GM13977 (cell line): Measurements from ENCODE around the gene MGA.

ENCODE experiments used
- DNase-seq: peaks from one replicate; pipeline ENCODE4 v3.0.0; 2012; ENCODE audit warnings: low spot score
- in situ Hi-C: fragments of 300-500 bp; cut with MboI; formaldehyde crosslinking; loops from one replicate; pipeline ENCODE4 v1.12.0; 2022; ENCODE audit warnings: low sequenced_read_pairs, low pct_unique_long_range_greater_than_20kb, mixed read lengths, inconsistent platforms; ENCODE audit not compliant: unreplicated experiment
- TF ChIP-seq, protein P1 (sequence below): IDR thresholded peaks from 2 replicates; pipeline ENCODE4 v1.5.1; 2012; ENCODE audit warnings: mild to moderate bottlenecking, control low read depth; ENCODE audit not compliant: insufficient read depth; ENCODE audit errors: extremely low read depth, missing control alignments

MGA gene

DNA sequence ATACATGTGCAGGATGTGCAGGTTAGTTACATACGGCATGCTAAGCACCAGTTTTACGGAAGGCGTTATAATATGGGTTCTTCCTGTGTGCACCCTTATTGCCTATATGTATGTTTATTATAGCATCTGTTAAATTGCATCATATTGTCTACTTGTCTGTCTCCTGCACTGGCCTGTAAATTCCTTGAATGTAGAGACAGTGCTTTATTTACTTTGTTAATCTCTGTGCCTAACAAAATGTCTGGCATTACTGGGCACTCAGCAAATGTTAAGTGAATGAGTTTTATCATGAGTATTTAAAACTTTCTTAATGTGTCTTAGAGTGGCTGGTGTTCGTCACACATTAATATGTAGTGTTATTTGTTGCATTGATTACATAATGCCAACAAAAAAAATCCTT, 23.8 kb downstream of the MGA start:
- in situ Hi-C loops: no loop called here
- DNase-seq: no peak
- TF ChIP-seq, protein P1, sequence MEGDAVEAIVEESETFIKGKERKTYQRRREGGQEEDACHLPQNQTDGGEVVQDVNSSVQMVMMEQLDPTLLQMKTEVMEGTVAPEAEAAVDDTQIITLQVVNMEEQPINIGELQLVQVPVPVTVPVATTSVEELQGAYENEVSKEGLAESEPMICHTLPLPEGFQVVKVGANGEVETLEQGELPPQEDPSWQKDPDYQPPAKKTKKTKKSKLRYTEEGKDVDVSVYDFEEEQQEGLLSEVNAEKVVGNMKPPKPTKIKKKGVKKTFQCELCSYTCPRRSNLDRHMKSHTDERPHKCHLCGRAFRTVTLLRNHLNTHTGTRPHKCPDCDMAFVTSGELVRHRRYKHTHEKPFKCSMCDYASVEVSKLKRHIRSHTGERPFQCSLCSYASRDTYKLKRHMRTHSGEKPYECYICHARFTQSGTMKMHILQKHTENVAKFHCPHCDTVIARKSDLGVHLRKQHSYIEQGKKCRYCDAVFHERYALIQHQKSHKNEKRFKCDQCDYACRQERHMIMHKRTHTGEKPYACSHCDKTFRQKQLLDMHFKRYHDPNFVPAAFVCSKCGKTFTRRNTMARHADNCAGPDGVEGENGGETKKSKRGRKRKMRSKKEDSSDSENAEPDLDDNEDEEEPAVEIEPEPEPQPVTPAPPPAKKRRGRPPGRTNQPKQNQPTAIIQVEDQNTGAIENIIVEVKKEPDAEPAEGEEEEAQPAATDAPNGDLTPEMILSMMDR: no peak

GRCh38 chr15:41688671-41689070, 28.5 kb downstream of the MGA start:
- TF ChIP-seq, protein P1: no peak
- no peak for DNase-seq
- in situ Hi-C loops: no loop called here

DNA sequence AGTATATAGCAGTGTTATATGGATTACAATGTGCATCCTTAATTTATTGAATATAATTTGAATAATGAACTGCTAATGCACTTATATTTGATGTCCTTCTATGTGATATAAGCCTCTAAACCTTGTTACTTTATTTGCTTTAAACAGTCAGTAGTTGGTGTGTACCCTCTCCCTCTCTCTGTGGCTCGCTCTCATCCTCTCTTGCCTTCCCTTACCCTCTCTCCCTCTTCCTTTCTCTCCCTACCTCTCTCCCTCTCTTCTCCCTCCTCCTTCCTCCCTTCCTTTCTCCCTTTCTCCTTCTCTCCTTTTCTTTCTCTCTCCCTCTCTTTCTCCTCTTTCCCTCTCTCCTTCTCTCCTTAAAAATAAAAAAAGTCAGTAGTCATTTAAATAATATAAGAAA, 28.9 kb downstream of the MGA start:
- in situ Hi-C loops: no loop called here
- no peak for DNase-seq
- TF ChIP-seq, protein P1: no peak

- in situ Hi-C loops: no loop called here
- TF ChIP-seq, protein P1: no peak
- DNase-seq: no peak
Observed at GRCh38 chr15:41689834-41690233, 29.6 kb downstream of the MGA start.

DNA sequence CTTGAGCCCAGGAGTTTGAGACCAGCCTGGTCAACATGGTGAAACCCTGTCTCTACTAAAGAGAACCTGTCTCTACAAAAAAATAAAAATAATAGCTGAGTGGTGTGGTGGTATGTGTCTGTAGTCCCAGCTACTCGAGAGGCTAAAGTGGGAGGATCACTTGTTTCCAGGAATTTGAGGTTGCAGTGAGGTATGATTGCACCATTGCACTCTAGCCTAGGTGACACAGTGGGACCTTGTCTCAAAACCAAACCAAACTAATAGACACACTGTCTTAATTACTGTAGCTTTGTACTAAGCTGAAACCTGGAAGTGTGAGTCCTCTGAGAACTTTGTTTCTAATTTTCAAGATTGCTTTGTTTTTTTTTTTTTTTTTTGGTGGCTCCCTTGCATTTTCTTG, 30.4 kb downstream of the MGA start:
- in situ Hi-C loops: no loop called here
- TF ChIP-seq, protein P1: no peak
- no peak for DNase-seq

GRCh38 chr15:41691471-41691870, 31.3 kb downstream of the MGA start:
- in situ Hi-C loops: no loop called here
- no peak for DNase-seq
- TF ChIP-seq, protein P1: no peak

- DNase-seq: no peak
- in situ Hi-C loops: no loop called here
- TF ChIP-seq, protein P1: no peak
Observed at GRCh38 chr15:41692049-41692448, 31.8 kb downstream of the MGA start.
